Astrocyte (in vitro differentiated cells and primary cell): ENCODE results near the gene MYRIP. TPM values are rescaled to one million over a fixed set of nuclear protein-coding genes. Genes with fewer than 3 reads are reported as not detected.

Experiments
- DNase-seq: peaks from one replicate; pipeline ENCODE4 v3.0.0-alpha.2; 2010; ENCODE audit warnings: low read depth
- FAIRE-seq: peaks from 2 replicates; lab custom pipeline; 2011; peaks lifted over from hg19 to GRCh38; lab: Jason Lieb, UNC
- H2AFZ ChIP-seq: 2 replicates; pipeline ENCODE4 v1.6.0; 2012; ENCODE audit warnings: low read depth, low read length, inconsistent platforms
- H3K27ac ChIP-seq: 2 replicates; pipeline ENCODE4 v1.5.1; 2011; ENCODE audit warnings: low read depth, low read length, inconsistent platforms
- H3K27me3 ChIP-seq: 2 replicates; pipeline ENCODE4 v1.6.0; 2011; ENCODE audit warnings: low read length, inconsistent platforms; ENCODE audit not compliant: insufficient read depth
- H3K36me3 ChIP-seq: 2 replicates; pipeline ENCODE4 v1.5.1; 2011; ENCODE audit warnings: low read length, inconsistent platforms; ENCODE audit not compliant: insufficient read depth
- H3K4me1 ChIP-seq: 2 replicates; pipeline ENCODE4 v1.5.1; 2011; ENCODE audit warnings: low read length, inconsistent platforms; ENCODE audit not compliant: insufficient read depth
- H3K4me2 ChIP-seq: 2 replicates; pipeline ENCODE4 v1.6.0; 2012; ENCODE audit warnings: low read length, inconsistent platforms
- H3K4me3 ChIP-seq: 2 replicates; pipeline ENCODE4 v1.5.1; 2011; ENCODE audit warnings: low read depth, mild to moderate bottlenecking, low read length, inconsistent platforms; ENCODE audit not compliant: insufficient read depth
- H3K79me2 ChIP-seq: 2 replicates; pipeline ENCODE4 v1.6.0; 2012; ENCODE audit warnings: mild to moderate bottlenecking, low read length, inconsistent platforms; ENCODE audit not compliant: insufficient read depth
- H3K9ac ChIP-seq: 2 replicates; pipeline ENCODE4 v1.6.0; 2012; ENCODE audit warnings: mild to moderate bottlenecking, low read length, inconsistent platforms
- H3K9me3 ChIP-seq: 2 replicates; pipeline ENCODE4 v1.5.1; 2012; ENCODE audit warnings: low read depth, mild to moderate bottlenecking, low read length, inconsistent platforms; ENCODE audit not compliant: insufficient read depth
- H4K20me1 ChIP-seq: 2 replicates; pipeline ENCODE4 v1.6.0; 2012; ENCODE audit warnings: low read length, inconsistent platforms; ENCODE audit not compliant: insufficient read depth
- H3K27ac Mint-ChIP-seq: one replicate; pipeline ENCODE4 v1.8.0; 2021; ENCODE audit warnings: mild to moderate bottlenecking, mixed read lengths; ENCODE audit not compliant: unreplicated experiment
- H3K27me3 Mint-ChIP-seq: one replicate; pipeline ENCODE4 v1.8.0; 2021; ENCODE audit warnings: low read depth, mixed read lengths; ENCODE audit not compliant: unreplicated experiment
- H3K36me3 Mint-ChIP-seq: one replicate; pipeline ENCODE4 v1.8.0; 2021; ENCODE audit warnings: low read depth, mixed read lengths; ENCODE audit not compliant: unreplicated experiment
- H3K4me1 Mint-ChIP-seq: one replicate; pipeline ENCODE4 v1.8.0; 2021; ENCODE audit warnings: low read depth, mixed read lengths; ENCODE audit not compliant: unreplicated experiment
- H3K4me3 Mint-ChIP-seq: one replicate; pipeline ENCODE4 v1.8.0; 2021; ENCODE audit warnings: mild to moderate bottlenecking, moderate library complexity, mixed read lengths; ENCODE audit not compliant: unreplicated experiment
- H3K9me3 Mint-ChIP-seq: one replicate; pipeline ENCODE4 v1.8.0; 2021; ENCODE audit warnings: mild to moderate bottlenecking, mixed read lengths; ENCODE audit not compliant: unreplicated experiment
- CTCF ChIP-seq: IDR thresholded peaks from 2 replicates; pipeline ENCODE4 v1.5.1; 2011; ENCODE audit warnings: low read depth, mild to moderate bottlenecking, inconsistent platforms, low read length, moderate library complexity; ENCODE audit not compliant: insufficient read depth
- EZH2 ChIP-seq: IDR thresholded peaks from 2 replicates; pipeline ENCODE4 v1.6.1; 2012; ENCODE audit warnings: mild to moderate bottlenecking, low read length, inconsistent platforms; ENCODE audit not compliant: insufficient read depth
- total RNA-seq: library from RNA; stranded (reverse); gene quantifications from 2 replicates; pipeline ENCODE4 v1.2.1, GENCODE V29; 2021

The MYRIP gene
- total RNA-seq, 1 donor from 2014 or later = 0.07 TPM

- Histone ChIP-seq H3K4me1 (no peaks in the 10 kb centered on the region), H3K27me3 (no peaks in the 10 kb centered on the region), H3K4me3 (no peak overlapping the region), H3K36me3 (no peaks in the 10 kb centered on the region), H2AFZ (no peak overlapping the region), H4K20me1 (no peaks in the 10 kb centered on the region), H3K9me3 (peaks cover 9% of the 10 kb centered on the region), H3K4me2 (no peak overlapping the region), H3K9ac (no peak overlapping the region), H3K27ac (no peak overlapping the region), H3K79me2 (no peaks in the 10 kb centered on the region)
- no peak for DNase-seq
- no peaks in the 10 kb centered on the region for H3K27me3 Mint-ChIP-seq
- no peak for FAIRE-seq
- H3K4me3 Mint-ChIP-seq = no peak overlapping the region
- H3K36me3 Mint-ChIP-seq = no peaks in the 10 kb centered on the region
- TF ChIP-seq EZH2 = no peak
- no peak for TF ChIP-seq CTCF
- H3K9me3 Mint-ChIP-seq = no peaks in the 10 kb centered on the region
- H3K4me1 Mint-ChIP-seq = no peaks in the 10 kb centered on the region
- no peak overlapping the region for H3K27ac Mint-ChIP-seq
Observed at GRCh38 chr3:39849992-39850715, 40.7 kb downstream of the MYRIP start.

GRCh38 chr3:39850716-39851032 lies 41.3 kb downstream of the MYRIP start:
- Mint-ChIP-seq H3K36me3 (no peaks in the 10 kb centered on the region), H3K4me1 (peaks cover under 1% of the 10 kb centered on the region), H3K9me3 (no peaks in the 10 kb centered on the region), H3K27me3 (no peaks in the 10 kb centered on the region), H3K4me3 (no peak overlapping the region), H3K27ac (no peak overlapping the region)
- no peak for TF ChIP-seq CTCF
- no peak for TF ChIP-seq EZH2
- Histone ChIP-seq H3K4me3 (no peak overlapping the region), H3K4me2 (no peak overlapping the region), H2AFZ (no peak overlapping the region), H3K9ac (no peak overlapping the region), H3K36me3 (no peaks in the 10 kb centered on the region), H4K20me1 (no peaks in the 10 kb centered on the region), H3K4me1 (no peaks in the 10 kb centered on the region), H3K27ac (no peak overlapping the region), H3K9me3 (peaks cover 9% of the 10 kb centered on the region), H3K79me2 (no peaks in the 10 kb centered on the region), H3K27me3 (no peaks in the 10 kb centered on the region)
- no peak for FAIRE-seq
- no peak for DNase-seq

DNA sequence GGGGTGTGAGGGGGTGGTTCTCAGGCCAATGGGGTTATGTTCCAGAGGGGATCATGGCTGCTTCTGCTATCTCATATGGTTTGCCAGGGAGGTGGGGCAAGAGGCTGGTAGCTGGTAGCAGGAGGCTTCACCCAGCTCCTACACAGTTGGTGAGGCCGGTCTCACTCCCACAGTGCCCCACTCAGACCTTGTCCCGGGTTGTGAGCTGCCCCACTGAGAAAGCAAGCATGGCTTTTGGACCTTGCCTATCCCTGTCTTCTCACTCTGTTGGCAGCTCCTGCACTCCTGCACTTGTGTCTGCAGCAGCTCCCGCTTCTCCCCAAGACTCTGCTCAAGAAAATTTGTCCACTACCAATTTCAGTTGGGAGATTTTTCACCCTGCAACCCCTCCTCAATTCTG lies 46.1 kb downstream of the MYRIP start:
- DNase-seq (no peak), FAIRE-seq (no peak)
- no peaks in the 10 kb centered on the region for H3K79me2 ChIP-seq
- H3K4me3 ChIP-seq = no peak overlapping the region
- H2AFZ ChIP-seq = no peak overlapping the region
- Mint-ChIP-seq H3K27ac (no peak overlapping the region), H3K4me1 (peaks cover 6% of the 10 kb centered on the region), H3K27me3 (no peaks in the 10 kb centered on the region), H3K9me3 (no peaks in the 10 kb centered on the region), H3K36me3 (no peaks in the 10 kb centered on the region), H3K4me3 (no peak overlapping the region)
- no peaks in the 10 kb centered on the region for H3K27me3 ChIP-seq
- no peak for TF ChIP-seq EZH2
- no peak for TF ChIP-seq CTCF
- no peaks in the 10 kb centered on the region for H4K20me1 ChIP-seq
- no peak overlapping the region for H3K9ac ChIP-seq
- no peaks in the 10 kb centered on the region for H3K4me1 ChIP-seq
- H3K27ac ChIP-seq = no peak overlapping the region
- H3K9me3 ChIP-seq = peaks cover 9% of the 10 kb centered on the region
- H3K36me3 ChIP-seq = no peaks in the 10 kb centered on the region
- no peak overlapping the region for H3K4me2 ChIP-seq
